ENCODE measurements around the gene SLC29A1.

The SLC29A1 gene

GRCh38 chr6:44237813-44238433 lies 14.5 kb downstream of the SLC29A1 start:
- peak; percentile 83 for DNase-seq

- no peak for DNase-seq
Observed at GRCh38 chr6:44238687-44239350, 15.4 kb downstream of the SLC29A1 start.

DNA sequence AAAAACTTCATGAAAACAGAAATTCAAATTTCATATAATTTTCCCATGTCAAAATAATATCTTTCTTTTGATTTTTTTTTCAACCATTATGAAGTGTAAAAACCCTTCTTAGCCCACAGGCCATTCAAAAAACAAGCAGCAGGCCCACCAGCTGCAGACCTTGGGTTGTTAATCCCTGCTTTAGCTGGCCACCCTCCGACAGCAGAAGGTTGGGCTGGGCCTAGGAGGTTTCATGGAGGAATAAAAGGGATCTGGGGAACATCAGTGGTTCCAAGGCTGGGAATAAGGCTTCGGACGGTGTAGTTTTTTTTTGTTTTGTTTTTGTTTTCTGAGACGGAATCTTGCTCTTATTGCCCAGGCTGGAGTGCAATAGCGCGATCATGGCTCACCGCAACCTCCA lies 19.9 kb downstream of the SLC29A1 start:
- no peak for DNase-seq

DNA sequence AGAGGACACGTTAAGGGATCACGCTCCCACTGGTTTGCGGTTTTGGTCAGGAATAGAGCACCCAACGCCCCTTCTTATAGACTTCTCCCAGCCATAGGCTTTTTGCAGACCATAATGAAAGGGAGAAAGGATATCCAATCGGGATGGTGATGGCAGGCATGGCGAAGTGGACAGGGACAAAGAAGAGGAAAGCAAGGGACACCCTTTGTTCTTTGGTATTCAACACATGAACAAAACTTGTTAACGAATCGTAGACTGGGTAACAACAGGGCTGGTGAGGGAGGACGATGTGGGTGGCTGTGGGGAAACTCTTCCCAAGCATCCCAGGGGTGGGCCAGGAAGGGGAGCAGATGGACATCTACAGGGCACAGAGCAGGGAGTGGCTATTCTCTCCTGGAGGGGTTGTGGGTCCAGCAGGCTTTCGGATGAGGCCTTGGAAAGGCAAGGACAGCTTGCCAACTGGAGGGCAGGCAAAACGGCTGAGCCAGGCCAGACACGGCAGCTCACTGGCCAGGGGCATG lies 22.1 kb downstream of the SLC29A1 start:
- DNase-seq = no peak

DNA sequence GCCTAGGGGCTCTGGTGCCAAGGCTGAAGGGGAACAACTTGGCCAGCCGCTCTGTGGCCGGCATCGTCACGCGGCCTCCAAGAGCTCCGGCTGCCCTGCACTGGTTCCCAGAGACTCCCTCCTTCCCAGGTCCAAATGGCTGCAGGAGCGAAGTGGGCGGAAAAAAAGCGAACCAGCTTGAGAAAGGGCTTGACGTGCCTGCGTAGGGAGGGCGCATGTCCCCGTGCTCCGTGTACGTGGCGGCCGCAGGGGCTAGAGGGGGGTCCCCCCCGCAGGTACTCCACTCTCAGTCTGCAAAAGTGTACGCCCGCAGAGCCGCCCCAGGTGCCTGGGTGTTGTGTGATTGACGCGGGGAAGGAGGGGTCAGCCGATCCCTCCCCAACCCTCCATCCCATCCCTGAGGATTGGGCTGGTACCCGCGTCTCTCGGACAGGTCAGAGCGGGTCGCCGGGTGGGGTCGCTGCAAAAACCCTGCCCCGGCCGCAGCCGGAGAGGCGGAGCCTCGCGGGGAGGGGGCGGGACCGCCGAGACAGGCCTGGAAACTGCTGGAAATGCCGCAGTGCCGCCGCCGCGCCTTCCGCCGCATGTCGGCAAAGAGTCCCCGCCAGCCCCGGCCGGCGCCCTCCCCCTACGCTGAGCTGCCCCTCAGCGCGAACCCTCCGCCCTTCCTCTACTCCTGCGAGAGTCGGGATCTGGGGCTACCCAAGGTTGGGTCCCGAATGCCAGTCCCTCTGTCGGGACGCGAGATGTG lies 22.7 kb downstream of the SLC29A1 start:
- DNase-seq = peak; percentile 76

DNA sequence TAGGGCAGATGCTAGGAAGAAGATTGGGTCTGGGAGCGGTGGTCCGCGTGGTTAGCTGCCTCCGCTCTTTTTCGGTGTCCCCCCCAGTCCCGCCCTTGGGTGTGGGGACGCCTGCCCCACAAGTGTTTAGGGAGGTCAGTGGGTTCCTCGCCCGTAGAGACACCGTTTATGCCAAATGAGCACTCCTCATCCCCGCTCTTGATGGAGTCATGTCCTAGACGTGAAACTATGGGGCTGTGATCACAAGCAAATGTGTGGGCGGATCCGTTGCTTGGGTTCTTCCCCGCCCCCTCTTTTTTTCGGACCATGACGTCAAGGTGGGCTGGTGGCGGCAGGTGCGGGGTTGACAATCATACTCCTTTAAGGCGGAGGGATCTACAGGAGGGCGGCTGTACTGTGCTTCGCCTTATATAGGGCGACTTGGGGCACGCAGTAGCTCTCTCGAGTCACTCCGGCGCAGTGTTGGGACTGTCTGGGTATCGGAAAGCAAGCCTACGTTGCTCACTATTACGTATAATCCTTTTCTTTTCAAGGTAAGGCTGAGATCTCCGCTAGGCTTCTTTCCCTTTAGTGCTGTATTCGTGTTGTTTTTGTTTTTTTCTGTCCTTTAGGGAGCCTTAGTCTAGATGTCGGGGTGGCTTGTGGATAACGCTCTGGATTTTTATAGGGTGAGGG lies 23.4 kb downstream of the SLC29A1 start, which contains the start of gene HSP90AB1:
Gene HSP90AB1 (plus strand): TSS at position 439 of the 675 bp plus-strand sequence. CDS start 1,529 bp downstream, outside the sequence.
- DNase-seq = peak; percentile 94

DNA sequence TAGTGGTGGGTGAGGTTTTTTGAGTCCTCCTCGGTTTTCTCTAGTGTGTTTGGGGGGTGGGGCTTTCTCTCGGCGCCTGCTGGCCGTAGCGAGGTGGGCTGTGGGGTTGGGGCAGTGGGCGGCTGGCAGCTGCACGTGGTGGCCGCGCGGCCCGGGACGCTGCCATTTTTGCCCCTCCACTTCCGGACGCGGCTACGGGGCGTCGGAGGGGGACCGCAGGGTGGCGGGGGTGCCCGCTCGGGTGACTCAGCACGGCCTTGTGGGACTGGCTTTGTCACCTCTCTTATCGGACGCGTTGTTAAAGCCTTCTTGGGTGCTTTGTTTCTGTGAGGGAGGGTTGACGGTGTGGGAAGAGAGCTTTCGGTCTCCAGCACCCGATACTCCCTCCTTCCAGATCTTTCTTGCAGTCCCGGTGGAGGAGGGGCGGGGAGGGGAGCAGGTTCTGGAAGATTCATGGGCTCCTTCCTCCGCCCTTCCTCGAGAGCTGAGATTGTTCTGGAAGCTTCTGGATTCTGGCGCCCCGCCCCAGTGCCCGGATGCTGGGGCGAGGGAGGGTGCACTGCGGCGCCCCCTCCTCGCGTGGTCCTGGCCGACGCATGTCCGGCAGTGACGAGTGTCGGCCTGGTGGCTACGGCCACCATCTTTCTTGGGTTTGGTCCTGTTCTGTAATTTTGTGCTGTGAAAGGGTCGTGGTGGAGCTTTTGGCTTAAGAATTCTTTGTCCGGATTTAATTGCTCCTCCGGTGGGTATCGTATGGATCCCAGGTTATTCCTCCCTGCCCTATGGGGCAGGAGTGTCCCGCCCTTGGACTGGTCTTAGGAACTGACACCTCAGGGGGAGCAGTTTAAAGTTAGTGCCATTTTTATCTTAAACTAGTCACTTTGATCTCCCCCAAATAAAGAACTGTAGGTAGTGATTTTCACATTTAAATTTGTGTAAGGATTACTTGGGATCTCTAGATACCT lies 24.2 kb downstream of the SLC29A1 start:
- peak; percentile 64 for DNase-seq

DNA sequence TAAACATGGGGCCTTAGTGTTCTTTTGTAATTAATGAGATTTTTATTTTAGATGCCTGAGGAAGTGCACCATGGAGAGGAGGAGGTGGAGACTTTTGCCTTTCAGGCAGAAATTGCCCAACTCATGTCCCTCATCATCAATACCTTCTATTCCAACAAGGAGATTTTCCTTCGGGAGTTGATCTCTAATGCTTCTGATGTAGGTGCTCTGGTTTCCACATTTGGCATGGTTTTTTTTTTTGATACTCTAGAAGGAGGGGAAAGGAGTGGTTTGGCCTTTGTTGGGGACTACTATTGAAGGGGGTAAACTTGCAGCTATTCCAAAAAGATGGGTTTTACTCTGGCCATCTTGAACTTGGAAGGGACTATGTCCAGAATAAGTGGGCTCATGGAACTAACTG lies 25.2 kb downstream of the SLC29A1 start:
- no peak for DNase-seq

- no peak for DNase-seq
Observed at GRCh38 chr6:44249082-44249748, 25.8 kb downstream of the SLC29A1 start.

DNA sequence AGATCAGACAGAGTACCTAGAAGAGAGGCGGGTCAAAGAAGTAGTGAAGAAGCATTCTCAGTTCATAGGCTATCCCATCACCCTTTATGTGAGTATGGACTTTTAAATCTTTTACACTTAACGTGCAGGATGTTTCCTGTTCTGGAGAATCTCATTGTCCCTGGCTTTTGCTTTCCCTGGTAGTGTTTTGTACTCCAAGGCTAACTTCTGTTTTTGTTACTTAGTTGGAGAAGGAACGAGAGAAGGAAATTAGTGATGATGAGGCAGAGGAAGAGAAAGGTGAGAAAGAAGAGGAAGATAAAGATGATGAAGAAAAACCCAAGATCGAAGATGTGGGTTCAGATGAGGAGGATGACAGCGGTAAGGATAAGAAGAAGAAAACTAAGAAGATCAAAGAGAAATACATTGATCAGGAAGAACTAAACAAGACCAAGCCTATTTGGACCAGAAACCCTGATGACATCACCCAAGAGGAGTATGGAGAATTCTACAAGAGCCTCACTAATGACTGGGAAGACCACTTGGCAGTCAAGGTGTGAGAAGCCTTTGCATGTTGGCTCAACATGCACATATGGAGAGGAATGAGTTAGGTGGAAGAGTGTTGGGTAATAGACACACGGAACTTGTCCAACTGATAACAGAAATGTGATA lies 26.8 kb downstream of the SLC29A1 start:
- DNase-seq = no peak

GRCh38 chr6:44250718-44251123 lies 27.3 kb downstream of the SLC29A1 start:
- no peak for DNase-seq

GRCh38 chr6:44251576-44252524 lies 28.5 kb downstream of the SLC29A1 start:
- DNase-seq = no peak

DNA sequence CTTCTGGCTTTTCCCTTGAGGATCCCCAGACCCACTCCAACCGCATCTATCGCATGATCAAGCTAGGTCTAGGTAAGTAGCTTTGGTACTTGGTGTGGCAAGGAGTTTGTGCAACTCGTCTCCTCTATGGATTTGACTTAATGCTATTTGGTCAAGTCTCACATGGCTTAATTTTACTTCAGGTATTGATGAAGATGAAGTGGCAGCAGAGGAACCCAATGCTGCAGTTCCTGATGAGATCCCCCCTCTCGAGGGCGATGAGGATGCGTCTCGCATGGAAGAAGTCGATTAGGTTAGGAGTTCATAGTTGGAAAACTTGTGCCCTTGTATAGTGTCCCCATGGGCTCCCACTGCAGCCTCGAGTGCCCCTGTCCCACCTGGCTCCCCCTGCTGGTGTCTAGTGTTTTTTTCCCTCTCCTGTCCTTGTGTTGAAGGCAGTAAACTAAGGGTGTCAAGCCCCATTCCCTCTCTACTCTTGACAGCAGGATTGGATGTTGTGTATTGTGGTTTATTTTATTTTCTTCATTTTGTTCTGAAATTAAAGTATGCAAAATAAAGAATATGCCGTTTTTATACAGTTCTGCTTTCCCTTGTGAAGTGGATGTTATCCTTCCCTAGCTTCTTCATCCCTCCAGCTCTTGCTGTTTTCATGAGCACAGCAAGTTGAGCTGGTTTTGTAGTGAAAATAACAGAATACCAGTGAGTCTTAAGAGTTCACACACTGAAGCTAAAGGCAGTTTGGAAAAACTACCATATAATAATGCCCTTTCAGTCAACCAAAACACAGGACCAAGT lies 30.1 kb downstream of the SLC29A1 start:
- peak; percentile 21 for DNase-seq

DNA sequence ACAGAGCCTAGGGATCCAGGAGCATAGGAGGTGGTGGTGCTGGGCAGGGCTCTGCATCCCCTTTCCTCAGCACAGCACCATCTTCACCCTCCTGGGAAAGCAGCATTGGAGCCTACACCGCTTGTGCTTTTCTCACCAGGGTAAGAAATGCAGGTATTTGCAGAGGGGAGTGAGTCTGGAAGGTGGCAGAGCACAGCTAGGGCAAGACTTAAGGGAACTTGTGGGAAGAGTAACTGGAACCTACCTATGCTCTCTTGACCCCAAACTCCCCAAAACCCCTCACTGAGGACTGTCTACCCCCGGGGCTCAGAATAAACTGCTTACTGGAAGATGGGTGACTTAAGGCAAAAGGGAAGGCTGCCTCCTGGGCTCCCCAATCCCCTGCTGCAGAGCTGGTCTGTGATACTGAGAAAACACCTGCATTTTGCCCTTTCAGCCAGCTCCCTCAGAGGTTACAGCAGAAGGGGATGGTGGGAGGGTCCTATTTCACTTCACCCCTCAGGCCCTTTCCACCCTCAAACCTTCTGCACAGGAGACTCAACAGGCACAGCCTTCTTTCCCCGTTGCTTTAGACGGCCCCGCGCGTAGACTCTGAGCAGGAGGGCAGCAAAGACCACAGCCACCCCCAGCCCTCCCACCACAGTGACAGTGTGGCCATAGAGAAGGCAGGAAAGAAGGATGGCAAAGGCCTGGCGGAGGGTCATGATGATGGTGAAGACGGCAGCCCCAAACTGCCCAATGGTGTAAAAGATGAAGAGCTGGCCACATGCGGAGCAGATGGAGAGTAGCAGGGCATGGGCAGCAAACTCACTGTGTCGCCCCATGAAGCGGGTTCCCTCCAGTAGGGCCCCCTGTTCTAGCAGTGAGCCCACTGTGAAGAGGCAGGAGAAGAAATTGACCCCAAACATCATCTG lies 31.1 kb downstream of the SLC29A1 start:
- DNase-seq = peak; percentile 20

DNA sequence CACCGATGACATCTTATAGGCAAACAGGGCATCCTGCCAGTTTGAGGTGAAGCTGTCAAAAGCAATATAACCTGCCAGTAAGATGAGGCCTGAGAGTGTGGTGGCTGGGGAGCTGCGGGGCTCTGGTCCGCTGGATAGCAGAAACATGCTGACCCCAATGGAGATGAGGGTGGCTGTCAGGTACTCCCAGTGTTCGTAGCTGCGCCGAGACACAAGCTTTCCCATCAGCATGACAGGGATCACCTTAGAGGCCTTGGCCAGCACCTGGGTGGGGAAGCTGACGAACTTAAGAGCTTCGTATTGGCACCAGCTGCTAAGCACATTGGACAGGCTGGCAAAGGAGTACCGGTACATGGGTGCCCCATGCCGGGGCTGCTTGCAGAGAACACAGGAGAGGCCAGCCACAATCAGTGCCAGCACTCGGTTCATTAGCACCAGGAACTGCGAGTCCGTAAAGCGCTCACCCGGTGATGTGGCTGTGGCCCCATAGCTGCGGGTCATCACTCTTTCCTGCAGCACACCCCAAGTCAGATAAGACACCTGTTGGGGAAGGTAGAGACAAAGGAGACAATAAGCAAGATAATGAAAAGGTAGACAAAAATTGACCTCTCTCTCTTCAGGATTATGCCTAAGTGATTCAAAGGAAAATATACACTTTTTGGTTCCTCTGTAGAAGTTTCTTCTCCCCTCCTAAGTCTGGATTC lies 31.9 kb downstream of the SLC29A1 start:
- DNase-seq = no peak

- no peak for DNase-seq
Observed at GRCh38 chr6:44255871-44256774, 32.7 kb downstream of the SLC29A1 start.

All from T1000 (cell line).